GM12891 (cell line): ENCODE results near the gene CHMP4B.

Experiments used
- DNase-seq: peaks from one replicate; pipeline ENCODE4 v3.0.0; 2011; ENCODE audit warnings: low spot score; ENCODE audit not compliant: insufficient read length
- FAIRE-seq: peaks from 2 replicates; lab custom pipeline; 2011; peaks lifted over from hg19 to GRCh38; lab: Jason Lieb, UNC
- PAX5 ChIP-seq: IDR thresholded peaks from 2 replicates; pipeline ENCODE4 v1.6.1; 2011; ENCODE audit warnings: low read length, moderate library complexity, mild to moderate bottlenecking; ENCODE audit not compliant: insufficient read depth, severe bottlenecking
- POLR2A ChIP-seq: IDR thresholded peaks from 2 replicates; pipeline ENCODE4 v1.6.1; 2011; ENCODE audit warnings: low read depth, low read length, control low read depth
- POLR2AphosphoS5 ChIP-seq: IDR thresholded peaks from 2 replicates; pipeline ENCODE4 v1.6.1; 2011; ENCODE audit warnings: low read depth, low read length, control low read depth
- POU2F2 ChIP-seq: IDR thresholded peaks from 2 replicates; pipeline ENCODE4 v1.6.1; 2011; ENCODE audit warnings: low read depth, mild to moderate bottlenecking, control low read depth, low read length, moderate library complexity
- SPI1 ChIP-seq: IDR thresholded peaks from 2 replicates; pipeline ENCODE4 v1.6.1; 2011; ENCODE audit warnings: low read depth, low read length, control low read depth
- TAF1 ChIP-seq: IDR thresholded peaks from 2 replicates; pipeline ENCODE4 v1.6.1; 2011; ENCODE audit warnings: low read depth, low read length, control low read depth

The CHMP4B gene

DNA sequence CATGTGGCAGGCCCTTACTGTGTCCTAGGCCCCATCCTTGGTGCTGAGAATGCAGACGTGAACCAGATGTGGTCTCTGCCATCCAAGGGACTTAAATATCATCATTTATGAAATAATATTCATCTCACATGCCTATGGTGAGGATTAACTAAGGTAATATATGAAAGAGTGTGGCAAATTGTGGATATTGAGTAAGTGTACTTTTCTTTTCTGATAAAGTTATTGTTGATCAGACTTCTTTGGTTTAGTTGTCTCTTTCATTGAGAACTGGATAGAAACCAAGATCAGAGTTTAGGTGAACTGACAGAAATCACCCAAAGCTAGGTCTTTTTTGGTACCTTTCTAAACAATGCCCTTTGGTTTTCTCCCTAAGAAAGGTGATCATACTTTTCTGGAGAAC is 5.0 kb downstream of the CHMP4B start:
- DNase-seq, result no peak
- no peak for FAIRE-seq
- no peak for TF ChIP-seq TAF1

DNA sequence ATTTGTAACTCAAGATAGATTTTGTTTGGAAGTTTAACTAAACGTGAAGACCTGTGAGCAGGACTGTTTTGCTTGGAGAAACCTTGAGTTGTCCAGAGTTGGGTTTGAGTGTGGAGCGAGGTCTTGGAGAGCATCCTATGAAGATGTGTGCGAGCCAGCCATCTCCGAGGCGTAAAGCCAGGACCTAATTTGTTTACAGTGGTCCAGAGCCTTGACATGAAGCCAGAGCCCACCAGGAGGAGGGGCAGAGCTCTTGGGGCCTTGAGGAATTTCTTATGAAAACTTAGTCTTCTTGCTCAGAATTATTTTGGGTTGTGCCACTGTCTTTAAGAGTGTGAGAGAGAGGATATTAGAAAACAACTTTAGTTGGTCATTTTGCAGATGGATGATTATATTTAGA is 6.3 kb downstream of the CHMP4B start:
- TF ChIP-seq TAF1 (no peak), POLR2A (no peak), PAX5 (no peak), POU2F2 (no peak), SPI1 (no peak), POLR2AphosphoS5 (no peak)
- DNase-seq (no peak), FAIRE-seq (no peak)

DNA sequence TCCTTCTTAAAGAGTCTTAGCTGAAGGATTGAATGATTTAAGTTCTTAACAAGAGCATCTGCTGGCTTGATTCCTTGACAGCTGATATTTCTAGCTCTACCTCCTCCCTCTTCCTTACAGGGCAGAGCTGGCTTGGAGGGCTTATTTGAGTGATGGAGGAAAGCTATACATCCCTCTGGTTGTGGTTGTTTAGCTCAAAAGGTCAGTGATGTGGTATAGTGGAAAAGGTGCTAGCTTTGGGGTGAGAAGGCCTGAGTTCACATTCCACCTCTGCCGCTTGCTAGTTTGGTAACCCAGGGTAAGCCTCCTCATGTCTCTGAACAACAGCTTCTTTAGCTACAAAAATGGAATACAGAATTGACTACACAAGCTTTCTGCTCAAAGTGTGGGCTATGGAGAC is 8.3 kb downstream of the CHMP4B start:
- TF ChIP-seq POLR2A, result no peak
- no peak for TF ChIP-seq PAX5
- no peak for TF ChIP-seq POLR2AphosphoS5
- TF ChIP-seq POU2F2, result no peak
- TF ChIP-seq SPI1, result no peak
- no peak for TF ChIP-seq TAF1
- DNase-seq (no peak), FAIRE-seq (no peak)

GRCh38 chr20:33820362-33820761 is 9.2 kb downstream of the CHMP4B start:
- TF ChIP-seq SPI1 (no peak), PAX5 (no peak), TAF1 (no peak), POLR2A (no peak), POLR2AphosphoS5 (no peak), POU2F2 (no peak)

GRCh38 chr20:33821270-33821836 is 10.2 kb downstream of the CHMP4B start:
- FAIRE-seq (no peak), DNase-seq (no peak)
- TF ChIP-seq PAX5 (no peak), POU2F2 (no peak), POLR2A (no peak), SPI1 (no peak), POLR2AphosphoS5 (no peak), TAF1 (no peak)

More at GRCh38 chr20:33820362-33820761, 9.2 kb downstream of the CHMP4B start:
- DNase-seq (no peak), FAIRE-seq (no peak)

DNA sequence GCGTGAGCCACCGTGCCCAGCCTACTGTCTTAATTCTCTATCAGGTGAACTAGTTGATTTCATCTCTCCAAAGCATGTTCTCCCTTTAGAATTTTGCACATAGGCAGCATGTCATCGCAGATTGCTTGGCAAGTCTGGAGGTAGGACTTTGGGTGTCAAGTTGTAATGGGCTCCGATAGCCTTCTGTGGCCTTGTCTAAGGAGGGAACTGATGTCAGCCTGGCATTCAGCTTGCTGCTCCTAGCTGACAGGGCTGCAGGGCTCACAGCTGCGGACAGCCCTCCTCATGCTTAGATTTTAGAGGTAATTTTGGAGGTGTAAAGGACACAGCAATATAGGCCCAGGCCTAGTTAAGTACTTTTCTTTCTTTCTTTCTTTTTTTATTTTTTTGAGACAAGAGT is 11.3 kb downstream of the CHMP4B start:
- no peak for FAIRE-seq
- TF ChIP-seq TAF1, result no peak
- TF ChIP-seq PAX5, result no peak
- no peak for TF ChIP-seq POLR2AphosphoS5

GRCh38 chr20:33822991-33823390 is 11.8 kb downstream of the CHMP4B start:
- no peak for FAIRE-seq
- no peak for TF ChIP-seq SPI1
- TF ChIP-seq POLR2A, result no peak
- no peak for DNase-seq

More for the DNA sequence above, 11.3 kb downstream of the CHMP4B start:
- DNase-seq, result no peak

DNA sequence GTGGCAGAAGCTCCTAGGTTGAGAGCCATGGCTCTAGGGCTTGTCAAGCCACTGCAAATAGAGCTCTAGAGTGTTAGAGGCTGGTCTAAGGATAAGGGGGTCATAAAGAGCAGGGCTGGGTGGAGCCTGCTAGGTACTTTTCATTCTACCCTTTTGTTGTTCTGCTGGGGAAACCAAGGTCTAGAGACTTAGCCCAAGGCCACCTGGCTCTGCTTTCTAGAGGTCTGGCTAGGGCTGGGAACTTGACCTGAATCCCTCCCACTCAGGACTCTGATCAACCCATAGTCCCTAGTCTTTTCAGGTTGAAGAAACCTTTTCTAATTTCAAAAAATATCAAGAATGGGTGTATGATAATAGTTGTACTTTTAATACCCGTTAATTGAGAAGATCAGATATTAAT is 13.7 kb downstream of the CHMP4B start:
- FAIRE-seq, result no peak

GRCh38 chr20:33825340-33826269 is 14.5 kb downstream of the CHMP4B start:
- no peak for DNase-seq
- FAIRE-seq, result no peak
- no peak for TF ChIP-seq PAX5
- no peak for TF ChIP-seq POLR2AphosphoS5
- no peak for TF ChIP-seq TAF1
- no peak for TF ChIP-seq POU2F2
- no peak for TF ChIP-seq SPI1

More for the DNA sequence above, 13.7 kb downstream of the CHMP4B start:
- DNase-seq, result no peak
- TF ChIP-seq TAF1, result no peak
- TF ChIP-seq POLR2AphosphoS5, result no peak
- TF ChIP-seq POLR2A, result no peak
- no peak for TF ChIP-seq POU2F2
- TF ChIP-seq SPI1, result no peak
